GM21447 (cell line): Measurements from ENCODE around the gene ITSN1.

ENCODE experiments used
- ATAC-seq: cut with Tn5 transposase; IDR thresholded peaks from one replicate; pipeline ENCODE4 v1.9.1; 2021; ENCODE audit not compliant: unreplicated experiment

ITSN1 gene

DNA sequence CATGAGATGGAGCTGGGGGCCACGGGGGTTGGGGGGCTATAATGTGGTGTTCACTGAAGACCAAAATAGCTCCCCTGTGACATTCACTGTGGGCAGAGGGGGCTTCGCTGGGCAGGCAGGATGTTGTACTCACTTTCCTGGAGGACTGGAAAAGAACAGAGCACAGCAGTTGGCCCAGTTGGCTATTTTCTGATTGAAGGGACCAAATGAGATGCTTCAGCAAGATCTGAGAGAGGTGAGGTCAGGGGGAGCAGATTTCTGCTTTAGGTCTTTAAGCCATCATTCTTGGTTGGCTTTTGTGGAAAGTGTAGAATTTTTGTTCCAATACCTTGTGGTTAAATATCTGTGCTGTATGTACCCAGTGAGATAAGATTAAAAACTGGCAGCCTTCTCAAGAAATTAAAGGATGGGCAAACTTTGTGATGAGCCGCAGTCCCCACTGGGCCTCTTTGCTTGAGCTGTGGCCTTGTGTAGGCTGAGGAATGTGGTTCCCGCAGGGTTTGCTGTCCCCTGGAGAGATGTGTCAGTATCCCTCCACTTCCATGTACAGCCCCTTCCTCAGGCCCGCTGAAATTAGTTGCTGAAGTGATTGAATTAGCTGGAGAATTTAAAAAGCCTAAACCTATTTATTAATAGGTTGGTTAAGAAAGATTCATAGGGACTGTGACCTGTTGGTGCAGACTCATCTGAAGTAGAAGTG is 192.7 kb downstream of the ITSN1 start:
- no peak for ATAC-seq

GRCh38 chr21:33835920-33836319 is 193.6 kb downstream of the ITSN1 start:
- ATAC-seq = no peak

DNA sequence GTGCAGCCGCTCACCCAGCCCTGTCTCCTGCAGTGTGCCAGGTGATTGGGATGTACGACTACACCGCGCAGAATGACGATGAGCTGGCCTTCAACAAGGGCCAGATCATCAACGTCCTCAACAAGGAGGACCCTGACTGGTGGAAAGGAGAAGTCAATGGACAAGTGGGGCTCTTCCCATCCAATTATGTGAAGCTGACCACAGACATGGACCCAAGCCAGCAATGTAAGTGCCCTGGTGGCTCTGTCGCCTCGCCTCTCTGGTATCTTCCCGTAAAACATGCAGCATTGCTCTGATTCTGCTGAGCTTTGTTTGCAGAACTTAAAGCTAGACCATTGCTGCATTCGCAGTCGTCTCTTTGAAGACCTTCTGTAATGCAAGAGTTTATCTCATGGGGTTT is 194.1 kb downstream of the ITSN1 start:
- no peak for ATAC-seq

DNA sequence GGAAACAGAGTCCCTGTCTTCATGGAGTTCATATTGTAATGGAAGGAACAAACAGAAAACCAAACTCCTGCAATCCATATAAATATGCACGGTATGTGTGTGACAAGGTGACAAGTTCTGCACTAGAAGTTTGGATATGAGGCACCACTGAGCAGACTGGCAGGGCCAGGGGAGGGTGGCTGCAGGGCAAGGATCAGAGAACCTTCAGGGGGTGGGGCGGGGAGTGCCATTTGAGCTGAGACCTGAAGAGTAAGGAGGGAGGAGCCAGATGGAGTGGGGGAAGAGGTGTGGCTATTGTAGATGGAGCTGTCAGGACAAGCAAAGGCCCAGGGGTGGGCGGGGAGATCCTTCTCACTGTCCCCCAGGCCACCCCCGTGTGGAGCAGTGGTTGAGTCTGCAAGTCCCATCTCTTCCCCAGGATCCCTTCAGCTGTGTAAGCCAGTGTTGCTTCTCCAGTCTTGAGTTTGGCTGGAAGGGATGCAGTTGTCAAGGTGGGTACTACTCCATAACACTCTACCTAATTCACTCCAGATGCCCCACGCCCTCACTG is 196.9 kb downstream of the ITSN1 start:
- ATAC-seq = no peak

DNA sequence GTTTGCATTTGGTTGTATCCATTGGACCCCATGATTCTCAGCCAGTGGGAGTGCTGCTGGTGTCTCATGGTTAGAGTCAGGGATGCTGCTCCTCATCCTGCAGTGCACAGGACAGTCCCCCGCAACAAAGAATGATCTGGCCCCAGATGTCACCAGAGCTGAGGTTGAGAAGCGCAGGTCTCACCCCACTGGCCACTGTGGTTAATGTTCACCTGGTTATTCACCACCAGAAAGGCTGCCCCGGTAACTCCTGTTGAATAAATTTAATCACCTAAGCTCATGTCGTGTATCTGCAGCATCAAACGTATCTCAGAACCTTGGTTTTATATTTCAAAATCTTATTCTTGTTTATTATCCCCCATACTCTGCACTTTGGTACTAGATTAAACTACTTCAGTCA is 197.5 kb downstream of the ITSN1 start:
- ATAC-seq = no peak

DNA sequence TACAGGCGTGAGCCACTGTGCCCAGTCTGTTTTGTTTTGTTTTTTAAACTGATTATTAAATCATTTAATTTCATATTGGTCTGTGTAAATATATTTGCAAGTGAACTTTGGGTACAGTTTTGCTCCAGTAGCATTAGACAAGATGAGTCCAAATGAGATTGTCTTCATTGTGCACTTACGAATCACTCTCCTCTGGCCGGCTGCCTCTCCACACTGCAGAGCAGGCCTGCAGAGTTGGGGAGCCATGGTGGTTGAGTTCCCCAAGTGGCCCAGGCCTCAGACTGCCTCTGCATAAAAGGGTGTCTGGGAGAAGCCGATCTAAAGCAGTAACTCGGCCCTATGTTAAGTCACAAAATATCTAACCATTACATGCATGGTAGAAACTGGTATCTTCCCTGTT is 198.5 kb downstream of the ITSN1 start:
- ATAC-seq = no peak

DNA sequence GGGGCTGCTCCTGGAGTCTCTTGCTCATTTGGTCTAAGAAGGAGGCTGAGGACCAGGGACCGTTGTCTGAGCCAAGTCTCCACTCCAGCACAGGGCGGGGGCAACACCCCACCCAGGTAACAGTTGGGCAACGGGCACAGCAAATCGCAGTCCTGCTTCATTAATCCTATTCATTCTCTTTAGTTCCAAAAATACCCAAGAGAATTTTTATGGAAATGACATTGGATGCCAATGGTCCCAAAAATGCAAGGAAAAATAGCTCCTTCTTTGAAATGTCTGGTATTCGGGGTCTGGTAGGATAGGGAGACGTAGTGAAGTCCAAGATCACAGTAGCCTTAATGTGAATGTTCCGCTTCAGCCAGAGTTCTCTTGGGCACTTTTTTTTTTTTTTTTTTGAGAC is 199.3 kb downstream of the ITSN1 start:
- ATAC-seq = no peak

DNA sequence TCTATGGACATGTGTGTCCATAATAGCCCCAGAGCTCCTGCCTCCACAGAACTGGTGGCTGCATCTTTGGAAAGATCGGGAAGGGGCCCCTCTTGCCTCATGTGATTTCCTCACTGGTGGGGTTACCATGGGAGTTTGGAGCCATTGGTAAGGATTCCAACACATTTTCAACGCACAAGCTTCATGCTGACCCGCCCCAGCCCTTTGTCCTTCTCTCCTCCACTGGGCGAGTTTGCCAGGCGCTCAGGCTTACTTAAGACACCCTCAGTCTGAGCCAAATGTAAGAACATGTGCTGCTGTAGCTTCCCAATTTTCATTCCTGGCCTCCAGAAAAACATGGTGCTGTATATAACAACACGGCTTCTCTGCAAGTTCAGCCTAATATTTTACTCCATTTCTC is 200.9 kb downstream of the ITSN1 start:
- no peak for ATAC-seq

DNA sequence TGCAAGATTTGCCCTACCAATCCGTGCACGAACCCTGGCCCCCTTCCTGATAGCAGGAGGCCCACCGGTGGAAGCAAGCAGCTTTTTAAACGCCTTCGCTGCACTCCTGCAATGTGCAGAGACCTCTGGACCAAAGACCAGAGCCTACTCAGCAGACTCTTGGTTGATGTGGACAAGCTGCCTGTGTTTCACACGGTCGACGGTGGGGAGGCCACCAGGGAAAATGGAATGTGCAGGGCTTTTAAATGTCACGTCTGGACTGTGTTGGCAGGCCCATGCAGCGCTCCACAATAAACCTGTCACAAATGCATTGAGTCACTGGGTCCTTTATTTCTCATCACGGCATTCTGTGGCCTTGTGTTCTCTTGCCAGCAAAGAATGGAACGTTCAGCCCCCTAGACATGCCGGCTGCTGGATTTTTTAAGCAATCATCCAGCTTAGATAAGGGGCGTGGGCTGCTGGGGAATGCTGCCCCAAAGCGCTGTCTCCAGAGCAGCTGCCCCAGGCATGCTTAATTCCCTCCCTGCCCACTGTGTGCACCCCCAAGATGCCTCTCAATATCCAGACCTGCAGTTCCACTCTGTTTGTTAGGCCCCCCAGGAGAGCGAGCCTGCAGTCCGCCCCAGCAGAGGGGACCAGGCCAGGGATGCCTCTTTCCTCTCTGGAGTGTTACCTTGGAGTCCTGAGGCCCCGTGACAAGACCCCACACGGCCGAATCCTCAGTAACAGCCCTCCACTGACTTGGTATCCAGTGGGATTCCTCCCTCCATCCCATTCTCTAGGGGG is 202.0 kb downstream of the ITSN1 start:
- no peak for ATAC-seq

GRCh38 chr21:33844890-33845205 is 202.5 kb downstream of the ITSN1 start:
- ATAC-seq = no peak

- ATAC-seq = no peak
Observed at GRCh38 chr21:33846141-33846540, 203.8 kb downstream of the ITSN1 start.

GRCh38 chr21:33847588-33848248 is 205.4 kb downstream of the ITSN1 start:
- no peak for ATAC-seq

DNA sequence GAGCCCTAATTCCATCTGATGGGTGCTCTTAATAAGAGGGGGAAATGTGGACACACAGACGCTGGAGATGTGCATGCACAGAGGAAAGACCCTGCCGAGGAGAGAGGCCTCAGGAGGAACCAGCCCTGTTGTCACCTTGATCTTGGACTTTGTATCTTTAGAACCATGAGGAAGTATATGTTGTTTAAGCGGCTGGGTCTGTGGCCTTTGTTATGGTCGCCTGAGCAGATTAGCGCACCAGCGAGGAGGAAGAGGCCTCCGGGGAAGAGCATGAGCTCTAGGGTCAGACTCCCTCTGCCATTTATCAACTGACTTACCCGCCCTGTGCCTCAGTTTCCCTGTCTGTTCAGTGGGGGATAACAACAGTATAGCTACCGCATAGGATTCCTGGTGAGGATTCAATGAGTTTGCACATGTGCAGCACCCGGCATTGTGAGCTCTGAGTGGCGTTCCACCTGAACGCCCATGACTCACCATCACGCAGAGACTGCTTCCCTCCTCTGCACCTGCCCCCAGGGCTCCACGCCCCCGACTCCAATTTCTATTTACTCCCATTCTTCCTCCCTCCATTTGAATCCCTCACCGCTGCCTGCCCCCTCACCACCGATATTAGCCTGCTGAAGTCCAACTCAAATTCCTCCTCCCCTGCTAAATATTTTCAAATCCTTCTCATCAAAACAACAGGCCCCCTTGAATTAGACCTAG is 206.1 kb downstream of the ITSN1 start:
- no peak for ATAC-seq

- ATAC-seq = no peak
Observed at GRCh38 chr21:33849834-33850233, 207.5 kb downstream of the ITSN1 start.

DNA sequence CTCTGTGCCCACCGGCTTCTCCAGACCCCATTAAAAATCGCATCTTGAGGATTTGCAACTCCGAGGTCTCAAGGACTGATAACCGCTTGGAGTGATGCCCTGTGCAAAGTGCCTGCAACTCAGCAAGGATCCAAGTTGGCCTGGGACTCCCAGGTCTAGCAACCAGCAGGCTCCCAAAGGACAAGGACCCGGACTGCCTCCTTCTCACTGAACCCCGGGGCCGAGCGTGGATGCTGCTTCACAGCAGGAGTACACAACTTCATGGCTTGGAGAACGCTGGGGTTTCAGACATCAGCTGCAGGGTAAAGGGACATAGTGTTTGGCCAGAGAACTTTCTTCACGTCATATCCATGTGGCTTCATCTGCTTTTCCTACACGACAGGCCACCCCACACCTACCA is 208.1 kb downstream of the ITSN1 start:
- no peak for ATAC-seq

DNA sequence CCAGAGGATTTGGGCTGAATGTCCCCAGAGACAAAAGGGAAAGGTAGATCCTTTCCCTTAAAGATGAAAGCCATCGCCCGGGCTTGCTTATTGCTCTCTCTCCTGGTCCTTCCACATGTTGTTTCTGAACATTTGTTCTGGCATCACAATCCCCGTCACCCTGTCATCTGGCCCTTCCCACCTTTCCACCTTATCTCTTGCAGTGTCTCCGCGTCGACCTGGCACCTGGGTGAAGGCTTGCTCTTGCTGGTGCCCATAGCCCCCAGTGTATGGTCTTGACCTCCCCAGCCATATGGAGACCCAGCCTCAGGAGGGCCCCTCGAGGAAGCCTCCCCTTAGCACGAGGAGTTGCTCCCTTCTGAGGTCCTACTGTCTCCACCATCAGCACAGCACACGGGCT is 208.7 kb downstream of the ITSN1 start:
- no peak for ATAC-seq

GRCh38 chr21:33852485-33852884 is 210.2 kb downstream of the ITSN1 start:
- ATAC-seq = no peak

DNA sequence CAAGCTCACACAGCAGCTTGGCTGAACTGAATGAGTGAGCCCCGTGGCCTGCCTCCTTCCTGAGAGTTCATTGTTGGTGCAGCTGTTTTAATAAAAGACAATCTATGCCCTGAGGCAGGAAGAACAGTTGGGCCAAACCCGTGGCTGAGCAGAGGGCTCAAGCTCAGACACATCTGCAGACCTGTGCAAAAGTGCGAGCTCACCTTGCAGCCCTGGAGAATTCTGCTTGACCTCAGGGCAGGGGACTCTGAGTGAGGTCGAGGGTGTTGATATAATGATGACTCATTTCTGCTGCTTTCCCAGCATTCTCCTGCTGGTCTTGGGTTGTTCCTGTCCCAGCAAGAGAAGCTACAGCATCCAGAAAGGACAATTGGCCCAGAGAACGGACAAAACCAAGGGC is 212.3 kb downstream of the ITSN1 start:
- no peak for ATAC-seq

DNA sequence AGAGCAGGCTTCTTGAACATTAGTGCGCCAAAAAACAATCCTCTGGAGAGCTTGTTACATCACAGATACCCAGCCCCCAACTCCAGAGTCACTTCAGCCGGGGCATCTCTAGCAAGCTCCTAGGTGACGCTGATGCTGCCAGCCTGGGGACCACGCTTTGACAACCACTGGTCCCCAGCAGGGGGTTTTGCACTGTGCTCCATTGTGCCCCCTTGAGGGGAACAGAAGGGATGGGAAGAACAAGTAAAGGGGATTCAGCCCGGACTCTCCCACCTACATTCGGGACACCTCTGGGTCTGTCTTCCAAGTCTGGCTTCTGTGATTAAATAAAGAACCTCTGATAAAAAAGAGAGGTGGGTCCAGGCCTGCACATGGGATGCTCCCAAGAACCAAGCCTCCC is 212.9 kb downstream of the ITSN1 start:
- ATAC-seq = no peak

GRCh38 chr21:33856893-33857527 is 214.7 kb downstream of the ITSN1 start:
- ATAC-seq = no peak
